ENCODE results near the gene ITPRID2.

The ITPRID2 gene

GRCh38 chr2:181882246-181883020, 9.1 kb upstream of the ITPRID2 start:
- DNase-seq = no peak

- no peak for DNase-seq
Measured at GRCh38 chr2:181884601-181885000, 6.9 kb upstream of the ITPRID2 start.

GRCh38 chr2:181885096-181885495, 6.4 kb upstream of the ITPRID2 start:
- DNase-seq = no peak

GRCh38 chr2:181886192-181886591, 5.3 kb upstream of the ITPRID2 start:
- no peak for DNase-seq

- no peak for DNase-seq
Measured at GRCh38 chr2:181887045-181887444, 4.5 kb upstream of the ITPRID2 start.

- DNase-seq = no peak
Measured at GRCh38 chr2:181889776-181890175, 1.8 kb upstream of the ITPRID2 start.

- no peak for DNase-seq
Measured at GRCh38 chr2:181890271-181890670, 1.3 kb upstream of the ITPRID2 start.

GRCh38 chr2:181891966-181892798, 652 bp downstream of the ITPRID2 start:
- DNase-seq = peak; percentile 69

GRCh38 chr2:181892799-181893435, 1.4 kb downstream of the ITPRID2 start:
- DNase-seq = no peak

- DNase-seq = no peak
Measured at GRCh38 chr2:181894381-181894780, 2.9 kb downstream of the ITPRID2 start.

GRCh38 chr2:181895818-181896217, 4.3 kb downstream of the ITPRID2 start:
- DNase-seq = no peak

- no peak for DNase-seq
Measured at GRCh38 chr2:181896286-181896685, 4.8 kb downstream of the ITPRID2 start.

GRCh38 chr2:181900007-181900651, 8.6 kb downstream of the ITPRID2 start:
- no peak for DNase-seq

- DNase-seq = no peak
Measured at GRCh38 chr2:181902625-181903024, 11.1 kb downstream of the ITPRID2 start.

- no peak for DNase-seq
Measured at GRCh38 chr2:181904022-181904632, 12.6 kb downstream of the ITPRID2 start.

- no peak for DNase-seq
Measured at GRCh38 chr2:181907057-181907456, 15.5 kb downstream of the ITPRID2 start.

GRCh38 chr2:181907635-181908034, 16.1 kb downstream of the ITPRID2 start:
- no peak for DNase-seq

- no peak for DNase-seq
Measured at GRCh38 chr2:181910028-181910831, 18.7 kb downstream of the ITPRID2 start.

GRCh38 chr2:181911830-181912229, 20.3 kb downstream of the ITPRID2 start:
- DNase-seq = no peak

GRCh38 chr2:181915102-181915501, 23.6 kb downstream of the ITPRID2 start:
- DNase-seq = no peak
